NCI-H82 (cell line): ENCODE results near the gene CDK17.
A peak's percentile ranks its signal among the peaks of the same experiment; 100 is the strongest.
"Not testable (repeated sequence)": the region's sequence is repeated elsewhere in the genome, so short reads cannot be mapped to it uniquely, and the experiment has no call there.

Source experiments
- DNase-seq: peaks from one replicate; lab custom pipeline; 2025; lab: John Stamatoyannopoulos, UW

The CDK17 gene

GRCh38 chr12:96399919-96400630 is at the start of gene CDK17:
Gene CDK17, minus strand, starts transcription at chr12:96400439. Its CDS starts 65,603 bp downstream, at chr12:96334836.
- peak; percentile 92 for DNase-seq

GRCh38 chr12:96448300-96448699 is 48.1 kb upstream of the CDK17 start:
- no peak for DNase-seq

DNA sequence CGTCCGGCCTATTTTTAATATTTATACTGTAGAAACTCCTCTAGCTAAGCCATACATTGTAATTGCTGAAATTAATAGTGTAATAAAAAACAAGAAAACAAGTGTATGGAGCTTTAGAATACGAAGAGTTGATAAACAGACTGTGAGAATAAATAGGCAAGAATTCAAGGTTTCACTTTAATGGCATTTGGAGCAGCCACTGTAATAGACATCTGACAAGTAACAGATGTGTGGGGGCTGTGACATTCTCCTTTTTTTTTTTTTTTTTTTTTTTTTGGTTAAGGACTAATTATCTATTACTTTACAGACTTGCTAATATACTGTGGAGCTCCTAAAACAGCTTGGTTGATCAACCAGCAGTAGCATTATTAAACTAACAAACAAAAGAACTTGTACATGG is 47.0 kb upstream of the CDK17 start:
- DNase-seq = no peak

- no peak for DNase-seq
Observed at GRCh38 chr12:96445691-96446583, 45.7 kb upstream of the CDK17 start.

DNA sequence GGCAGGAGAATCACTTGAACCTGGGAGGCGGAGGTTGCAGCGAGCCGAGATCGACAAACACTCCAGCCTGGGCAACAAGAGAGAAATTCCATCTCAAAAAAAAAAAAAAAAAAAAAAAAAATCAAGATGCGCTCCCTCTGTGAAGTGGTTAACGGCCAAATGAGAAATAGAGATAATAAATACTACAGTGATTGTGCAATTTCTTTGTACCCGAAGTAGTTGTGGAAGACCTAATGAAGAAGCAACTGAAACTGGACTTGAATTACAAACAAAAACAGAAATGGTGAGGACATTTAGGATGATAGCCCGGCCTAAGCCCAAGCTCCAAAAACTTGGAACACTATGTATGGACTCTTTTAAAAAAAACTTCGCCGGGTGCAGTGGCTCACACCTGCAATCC is 44.2 kb upstream of the CDK17 start:
- DNase-seq = no peak

DNA sequence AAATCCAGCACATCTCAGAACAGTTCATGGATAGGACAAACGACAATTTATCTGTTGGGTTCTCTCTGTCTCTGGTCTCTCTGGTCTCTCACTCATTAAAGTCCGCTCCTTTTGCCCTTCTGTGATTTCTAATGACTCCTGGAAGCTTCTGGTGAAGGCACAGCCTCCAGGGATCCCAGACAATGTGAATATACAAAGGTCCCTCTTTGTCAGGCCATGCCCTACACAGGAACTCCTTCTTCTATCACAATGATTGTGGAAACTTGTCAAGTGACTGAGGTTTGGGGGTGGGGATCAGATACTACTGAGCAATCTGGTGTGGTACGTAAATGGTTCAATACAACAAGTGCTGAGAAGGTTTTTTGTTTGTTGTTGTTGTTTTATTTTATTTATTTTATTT is 42.7 kb upstream of the CDK17 start:
- no peak for DNase-seq

DNA sequence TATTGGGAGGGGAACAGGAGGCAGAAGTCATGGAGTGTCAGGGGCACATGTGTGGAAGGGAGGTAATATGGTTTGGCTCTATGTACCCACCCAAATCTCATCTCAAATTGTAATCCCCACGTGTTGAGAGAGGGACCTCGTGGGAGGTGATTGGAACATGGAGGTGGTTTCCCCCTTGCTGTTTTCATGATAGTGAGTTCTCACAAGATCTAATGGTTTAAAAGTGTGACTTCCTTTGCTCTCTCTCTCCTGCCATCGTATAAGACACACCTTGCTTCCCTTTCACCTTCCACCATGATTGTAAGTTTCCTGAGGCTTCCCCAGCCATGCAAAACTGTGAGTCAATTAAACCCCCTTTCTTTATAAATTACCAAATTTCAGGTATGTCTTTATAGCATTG is 41.6 kb upstream of the CDK17 start:
- DNase-seq = no peak

GRCh38 chr12:96438330-96438729 is 38.1 kb upstream of the CDK17 start:
- DNase-seq = no peak

DNA sequence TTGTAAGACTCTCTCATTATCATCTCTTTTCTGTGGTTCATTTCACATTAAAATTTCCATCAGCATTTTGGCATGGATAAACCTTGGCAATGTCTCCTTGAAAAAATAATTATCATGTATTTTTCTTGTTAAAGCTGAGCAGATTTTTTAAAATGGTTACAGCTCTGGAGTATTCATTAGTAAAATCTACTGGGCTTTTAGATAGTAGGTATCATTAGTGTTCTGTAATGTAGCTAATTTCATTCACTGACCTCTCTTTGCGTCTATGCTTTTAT is 36.9 kb upstream of the CDK17 start:
- no peak for DNase-seq

GRCh38 chr12:96436366-96437170 is 36.3 kb upstream of the CDK17 start:
- DNase-seq = no peak

DNA sequence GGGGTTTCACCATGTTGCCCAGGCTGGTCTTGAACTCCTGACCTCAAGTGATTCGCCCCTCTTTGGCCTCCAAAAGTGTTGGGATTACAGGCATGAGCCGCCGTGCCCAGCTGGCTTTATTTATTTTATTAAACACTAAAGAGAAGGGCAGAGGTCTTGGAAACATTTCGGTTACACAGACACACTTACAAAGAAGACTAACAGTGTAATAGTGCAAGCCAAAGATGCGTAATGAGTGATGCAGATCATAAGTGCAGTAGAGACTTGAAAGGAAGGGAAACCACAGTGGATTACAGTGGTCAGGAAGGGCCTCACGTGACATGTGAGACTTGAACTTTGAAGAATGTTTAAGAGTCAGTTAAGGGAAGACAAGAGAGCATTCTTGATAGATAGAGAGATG is 33.9 kb upstream of the CDK17 start:
- no peak for DNase-seq

DNA sequence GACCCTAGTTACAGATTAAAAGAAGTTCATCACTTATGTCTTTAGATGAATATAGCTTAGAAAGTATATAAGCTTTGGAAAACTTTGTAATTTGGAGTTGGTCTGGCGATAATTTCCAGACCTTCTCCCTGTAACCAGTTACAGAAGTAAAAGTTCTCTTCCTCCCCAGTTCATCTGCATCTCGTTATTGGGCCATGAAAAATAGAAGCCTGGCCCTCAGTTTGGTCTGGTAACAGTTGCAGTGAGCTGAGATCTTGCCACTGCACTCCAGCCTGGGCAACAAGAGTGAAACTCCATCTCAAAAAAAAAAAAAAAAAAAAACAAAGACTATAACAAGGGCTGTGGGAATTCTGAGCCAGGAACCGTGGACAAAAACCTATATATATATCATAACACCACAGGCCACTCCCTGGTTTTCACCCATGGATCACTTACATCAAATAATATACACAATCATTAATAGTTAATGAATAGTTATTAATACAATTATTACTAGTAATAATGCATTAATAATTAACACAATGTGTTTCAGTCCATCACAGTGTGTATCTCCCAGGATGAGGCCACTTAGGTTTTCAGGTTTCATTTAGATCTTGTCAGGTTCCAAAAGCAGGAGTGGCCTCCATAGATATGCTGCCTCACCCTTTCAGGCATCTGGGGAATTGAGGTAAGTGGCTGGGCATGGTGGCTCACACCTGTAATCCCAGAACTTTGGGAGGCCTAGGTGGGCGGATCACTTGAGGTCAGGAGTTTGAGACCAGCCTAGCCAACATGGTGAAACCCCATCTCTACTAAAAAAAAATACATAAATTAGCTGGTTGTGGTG is 32.5 kb upstream of the CDK17 start:
- DNase-seq = not testable (repeated sequence)

GRCh38 chr12:96431067-96431466 is 30.8 kb upstream of the CDK17 start:
- no peak for DNase-seq

- peak; percentile 74 for DNase-seq
Observed at GRCh38 chr12:96427269-96427729, 27.1 kb upstream of the CDK17 start.

GRCh38 chr12:96425951-96426350 is 25.7 kb upstream of the CDK17 start:
- no peak for DNase-seq

- DNase-seq = no peak
Observed at GRCh38 chr12:96425321-96425720, 25.1 kb upstream of the CDK17 start.

DNA sequence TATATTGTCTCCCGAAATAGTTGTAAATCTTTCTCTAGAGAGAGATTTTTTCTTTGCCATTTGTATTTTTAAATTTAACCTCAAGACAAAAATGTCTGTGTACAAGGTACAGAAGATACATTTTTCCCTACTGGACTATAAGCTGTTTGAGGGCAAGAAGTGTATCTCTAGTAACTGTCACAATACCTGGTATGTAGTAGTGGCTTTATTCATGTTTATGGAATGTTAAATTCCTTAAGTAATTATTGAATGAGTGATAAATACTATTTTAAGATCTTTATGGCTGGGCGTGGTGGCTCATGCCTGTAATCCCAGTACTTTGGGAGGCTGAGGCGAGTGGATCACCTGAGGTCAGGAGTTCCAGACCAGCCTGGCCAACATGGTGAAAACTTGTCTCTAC is 24.4 kb upstream of the CDK17 start:
- DNase-seq = no peak

DNA sequence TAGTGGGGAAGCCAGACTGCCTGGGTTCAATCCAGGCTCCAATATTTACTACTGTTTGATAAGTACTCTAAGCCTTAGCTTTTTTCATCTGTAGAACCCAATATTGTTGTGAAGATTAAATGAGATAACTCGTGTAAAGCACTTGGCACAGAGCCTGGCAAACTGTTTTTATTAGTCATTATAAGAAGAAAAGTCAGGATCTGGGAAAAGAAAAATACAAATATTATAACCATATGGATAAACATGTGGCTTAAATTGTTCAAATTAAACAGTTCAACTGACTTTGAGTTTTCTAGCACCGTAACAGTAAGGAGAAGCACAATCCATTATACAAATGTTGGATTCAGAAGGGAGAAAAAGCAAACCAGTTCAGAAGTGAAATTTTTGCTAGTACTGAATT is 22.0 kb upstream of the CDK17 start:
- no peak for DNase-seq

DNA sequence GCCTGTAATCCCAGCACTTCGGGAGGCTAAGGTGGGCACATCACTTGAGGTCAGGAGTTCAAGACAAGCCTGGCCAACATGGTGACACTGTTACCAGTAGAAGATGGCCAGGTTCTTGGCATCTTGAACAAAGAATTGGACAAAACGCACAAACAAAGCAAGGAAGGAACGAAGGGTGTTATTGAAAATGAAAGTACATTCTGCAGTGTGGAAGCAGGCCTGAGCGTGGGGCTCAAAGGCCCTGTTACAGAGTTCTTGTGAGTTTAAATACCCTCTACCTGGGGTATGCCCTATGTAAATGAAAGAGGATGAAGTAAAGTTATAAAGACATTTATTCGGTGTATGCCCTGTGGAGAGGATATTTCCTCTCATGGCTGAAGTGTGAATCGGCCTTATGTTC is 20.8 kb upstream of the CDK17 start:
- DNase-seq = no peak

GRCh38 chr12:96420277-96420835 is 20.1 kb upstream of the CDK17 start:
- no peak for DNase-seq

DNA sequence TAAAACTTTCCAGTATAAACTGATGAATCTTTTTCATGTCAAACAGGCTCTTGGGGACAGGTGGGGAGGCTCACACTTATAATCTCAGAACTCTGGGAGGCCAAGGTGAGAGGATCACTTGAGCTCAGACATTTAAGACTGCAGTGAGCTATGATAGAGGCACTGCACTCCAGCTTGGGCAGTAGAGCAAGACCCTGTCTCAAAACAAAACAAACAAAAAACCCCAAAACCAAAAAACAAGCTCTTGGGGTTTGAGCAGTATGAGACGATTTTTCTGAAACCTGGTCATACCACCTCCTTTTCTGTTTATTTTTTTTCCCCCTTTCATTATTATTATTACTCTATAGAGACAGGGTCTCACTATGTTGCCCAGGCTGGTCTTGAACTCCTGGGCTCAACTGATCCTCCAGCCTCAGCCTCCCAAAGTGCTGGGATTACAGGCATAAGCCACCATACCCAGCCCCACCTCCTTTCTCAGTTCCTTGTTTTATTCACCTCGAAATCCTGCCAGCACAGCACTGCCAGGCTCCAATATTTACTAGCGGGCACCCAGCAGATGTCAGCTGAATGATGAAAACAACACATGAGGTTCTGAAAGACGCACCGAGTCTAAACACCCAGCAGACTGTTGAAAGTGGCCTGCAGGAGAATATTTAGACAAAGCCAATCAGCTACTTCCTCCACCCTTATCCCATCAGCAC is 19.5 kb upstream of the CDK17 start:
- no peak for DNase-seq
